Coronary artery (tissue), 2 donors: ENCODE measurements around the gene BOLA2B.
"Not testable (repeated sequence)": the region's sequence is repeated elsewhere in the genome, so short reads cannot be mapped to it uniquely, and the experiment has no call there.

Experiments
- DNase-seq: peaks from one replicate; pipeline ENCODE4 v3.0.0-alpha.2; 2017; ENCODE audit warnings: low spot score
- H3K27ac ChIP-seq, 2 donors: fragments of 200-600 bp; sonication (generic); one replicate each; pipeline ENCODE4 v1.5.1; 2016 to 2019
- H3K4me3 ChIP-seq: fragments of 200-600 bp; sonication (generic); 2 replicates; pipeline ENCODE4 v1.5.1; 2016; ENCODE audit warnings: mild to moderate bottlenecking, moderate library complexity
- CTCF ChIP-seq: fragments of 200-600 bp; sonication (generic); IDR thresholded peaks from one replicate; pipeline ENCODE4 v1.5.1; 2019; ENCODE audit warnings: antibody characterized with exemption

The BOLA2B gene

GRCh38 chr16:30184096-30184890 lies 9.2 kb downstream of the BOLA2B start:
- Histone ChIP-seq H3K4me3 (peak overlapping the region; percentile 72), H3K27ac (peak overlapping the region in 1 of 2 donors; percentile 89)
- no peak for TF ChIP-seq CTCF
- peak; percentile 78 for DNase-seq

- H3K4me3 ChIP-seq: peak within 1 kb of the TSS; percentile 72
- H3K27ac ChIP-seq: peak within 1 kb of the TSS; percentile 36 to 89
- no peak for TF ChIP-seq CTCF
- DNase-seq: peak; percentile 86
These were observed 10.0 kb downstream of the BOLA2B start, which contains the start of gene CORO1A for GRCh38 chr16:30183233-30184095. Gene CORO1A (plus strand): TSS chr16:30183602. CDS start chr16:30185210, 1,608 bp downstream.

GRCh38 chr16:30180741-30181140 lies 12.7 kb downstream of the BOLA2B start:
- Histone ChIP-seq H3K27ac (no peak overlapping the region), H3K4me3 (no peak overlapping the region)
- TF ChIP-seq CTCF: no peak
- DNase-seq: no peak

- no peak for DNase-seq
- no peak for TF ChIP-seq CTCF
- no peak overlapping the region for H3K27ac ChIP-seq
- H3K4me3 ChIP-seq: no peak overlapping the region
These were observed 13.5 kb downstream of the BOLA2B start for GRCh38 chr16:30179931-30180330.

GRCh38 chr16:30179195-30179594 lies 14.3 kb downstream of the BOLA2B start:
- Histone ChIP-seq H3K4me3 (no peak overlapping the region), H3K27ac (no peak overlapping the region)
- DNase-seq: no peak
- no peak for TF ChIP-seq CTCF

GRCh38 chr16:30176876-30177275 lies 16.6 kb downstream of the BOLA2B start:
- not testable (repeated sequence) for DNase-seq, H3K27ac ChIP-seq, H3K4me3 ChIP-seq

- H3K27ac ChIP-seq: no peak overlapping the region
- TF ChIP-seq CTCF: no peak
- no peak overlapping the region for H3K4me3 ChIP-seq
- no peak for DNase-seq
These were observed 20.4 kb downstream of the BOLA2B start for GRCh38 chr16:30173054-30173453.

GRCh38 chr16:30170145-30170544 lies 23.3 kb downstream of the BOLA2B start:
- H3K4me3 ChIP-seq, H3K27ac ChIP-seq, DNase-seq: not testable (repeated sequence)

GRCh38 chr16:30169416-30169815 lies 24.1 kb downstream of the BOLA2B start:
- not testable (repeated sequence) for DNase-seq

GRCh38 chr16:30168746-30169145 lies 24.7 kb downstream of the BOLA2B start:
- H3K27ac ChIP-seq, H3K4me3 ChIP-seq, DNase-seq: not testable (repeated sequence)

More at GRCh38 chr16:30169416-30169815, 24.1 kb downstream of the BOLA2B start:
- H3K27ac ChIP-seq, H3K4me3 ChIP-seq: not testable (repeated sequence)
